CD14-positive monocyte (primary cell): ENCODE measurements around the gene ADAMTS7. TPM values are rescaled to one million over a fixed set of nuclear protein-coding genes. Genes with fewer than 3 reads are reported as not detected.

Experiments
- DNase-seq, 3 donors: peaks; one replicate each; pipeline ENCODE4 v3.0.0-alpha.2; 2011 to 2022
- H2AFZ ChIP-seq: 2 replicates; pipeline ENCODE4 v1.6.0; 2012; ENCODE audit warnings: mild to moderate bottlenecking, low read depth, low read length, inconsistent platforms; ENCODE audit not compliant: insufficient read depth, poor library complexity, severe bottlenecking
- H3K27ac ChIP-seq, 2 donors: 1 replicate in 1 of 2; 2 replicates in 1 of 2; pipeline ENCODE4 v1.5.1; 2012 to 2013; ENCODE audit warnings: low read length in 2 of 2, control low read depth in 1 of 2, inconsistent platforms in 1 of 2, low read depth in 1 of 2, mild to moderate bottlenecking in 1 of 2
- H3K27me3 ChIP-seq, 2 donors: one replicate each; pipeline versions ENCODE4 v1.6.0 to v1.6.1; 2011 to 2013; ENCODE audit warnings: low read length in 2 of 2; ENCODE audit not compliant: control insufficient read depth in 2 of 2, insufficient read depth in 2 of 2
- H3K36me3 ChIP-seq, 2 donors: replicated peaks in 1 of 2; 1 replicate in 1 of 2; 2 replicates in 1 of 2; pipeline versions ENCODE4 v1.5.1 to v1.6.1; 2012 to 2013; ENCODE audit warnings: low read length in 2 of 2, control low read depth in 1 of 2, inconsistent platforms in 1 of 2, mild to moderate bottlenecking in 1 of 2; ENCODE audit not compliant: insufficient read depth in 2 of 2, control insufficient read depth in 1 of 2
- H3K4me1 ChIP-seq, 2 donors: 1 replicate in 1 of 2; 2 replicates in 1 of 2; pipeline versions ENCODE4 v1.5.1 to v1.6.1; 2012 to 2013; ENCODE audit warnings: low read length in 2 of 2, control low read depth in 1 of 2, inconsistent platforms in 1 of 2, mild to moderate bottlenecking in 1 of 2, moderate library complexity in 1 of 2; ENCODE audit not compliant: insufficient read depth in 2 of 2, control insufficient read depth in 1 of 2
- H3K4me2 ChIP-seq: replicated peaks from 2 replicates; pipeline ENCODE3; 2012; ENCODE audit warnings: low read length, moderate library complexity, mild to moderate bottlenecking; ENCODE audit not compliant: poor library complexity, severe bottlenecking; ENCODE audit errors: extremely low read depth
- H3K4me3 ChIP-seq, 3 experiments: fragments of 200-600 bp in 1 of 3; sonication (generic) in 1 of 3; replicated peaks in 1 of 3; 1 replicate in 2 of 3; 2 replicates in 1 of 3; pipeline ENCODE4 v1.5.1; 2011 to 2013; ENCODE audit warnings: low read length in 3 of 3, mild to moderate bottlenecking in 3 of 3, control low read depth in 2 of 3, low read depth in 2 of 3, inconsistent platforms in 1 of 3, moderate library complexity in 1 of 3
- H3K79me2 ChIP-seq: 2 replicates; pipeline ENCODE4 v1.6.0; 2012; ENCODE audit warnings: mild to moderate bottlenecking, control low read depth, inconsistent platforms, low read length, moderate library complexity; ENCODE audit not compliant: insufficient read depth
- H3K9ac ChIP-seq: 2 replicates; pipeline ENCODE4 v1.6.0; 2017; ENCODE audit warnings: low read length, mild to moderate bottlenecking; ENCODE audit not compliant: insufficient read depth, poor library complexity, severe bottlenecking
- H3K9me3 ChIP-seq, 2 donors: replicated peaks in 1 of 2; 1 replicate in 1 of 2; 2 replicates in 1 of 2; pipeline versions ENCODE4 v1.5.1 to v1.6.1; 2012 to 2013; ENCODE audit warnings: low read length in 2 of 2, control low read depth in 1 of 2; ENCODE audit not compliant: control insufficient read depth in 1 of 2, insufficient read depth in 1 of 2
- H4K20me1 ChIP-seq: 2 replicates; pipeline ENCODE4 v1.6.0; 2012; ENCODE audit warnings: mild to moderate bottlenecking, low read length, control low read depth, moderate library complexity; ENCODE audit not compliant: insufficient read depth
- H3K27ac Mint-ChIP-seq, 7 donors: one replicate each; pipeline ENCODE4 v1.8.0; 2020; ENCODE audit warnings: mild to moderate bottlenecking in 7 of 7, mixed read lengths in 7 of 7, moderate library complexity in 6 of 7, inconsistent platforms in 2 of 7
- H3K27me3 Mint-ChIP-seq, 3 donors: one replicate each; pipeline ENCODE4 v1.8.0; 2021 to 2022; ENCODE audit warnings: low read depth in 3 of 3, mild to moderate bottlenecking in 3 of 3, mixed read lengths in 3 of 3, moderate library complexity in 3 of 3, inconsistent platforms in 1 of 3
- H3K36me3 Mint-ChIP-seq, 2 donors: one replicate each; pipeline ENCODE4 v1.8.0; 2020; ENCODE audit warnings: mixed read lengths in 2 of 2, inconsistent platforms in 1 of 2, mild to moderate bottlenecking in 1 of 2
- H3K4me1 Mint-ChIP-seq: one replicate; pipeline ENCODE4 v1.8.0; 2020; ENCODE audit warnings: mild to moderate bottlenecking, mixed read lengths
- H3K4me3 Mint-ChIP-seq, 2 donors: one replicate each; pipeline ENCODE4 v1.8.0; 2020; ENCODE audit warnings: mild to moderate bottlenecking in 2 of 2, mixed read lengths in 2 of 2, moderate library complexity in 1 of 2
- H3K9me3 Mint-ChIP-seq, 7 donors: one replicate each; pipeline ENCODE4 v1.8.0; 2020 to 2022; ENCODE audit warnings: mixed read lengths in 7 of 7, mild to moderate bottlenecking in 6 of 7, moderate library complexity in 6 of 7, inconsistent platforms in 2 of 7
- WGBS: methylation state at CpG from one replicate; pipeline ENCODE4 v1.1.5; 2013; ENCODE audit warnings: missing lambda C conversion rate; ENCODE audit not compliant: insufficient coverage; 5-methylcytosine and 5-hydroxymethylcytosine counted together
- intact Hi-C, 2 donors: fragments of 100-400 bp; cut with micrococcal nuclease; formaldehyde crosslinking; loops; one replicate each; pipeline versions ENCODE4 v1.15.0 to v1.15.1; 2023
- polyA plus RNA-seq, 3 donors: library from polyadenylated mRNA; depleted of rRNA in 1 of 3; unstranded in 2 of 3; stranded (reverse) in 1 of 3; fragments of 300-500 nt in 2 of 3; fragments of >200 nt in 1 of 3; fragmentation: Illumina TruSeq in 2 of 3; gene quantifications; 1 replicate in 2 of 3; 2 replicates in 1 of 3; pipeline ENCODE4 v1.2.3, GENCODE V29; 2012 to 2021
- TF ChIP-seq, protein P1 (sequence below): fragments of 200-600 bp; IDR thresholded peaks from one replicate; pipeline ENCODE4 v1.8.0; 2022; ENCODE audit warnings: antibody characterized with exemption, mild to moderate bottlenecking

Gene ADAMTS7
- polyA plus RNA-seq, 3 donors: not detected

DNA sequence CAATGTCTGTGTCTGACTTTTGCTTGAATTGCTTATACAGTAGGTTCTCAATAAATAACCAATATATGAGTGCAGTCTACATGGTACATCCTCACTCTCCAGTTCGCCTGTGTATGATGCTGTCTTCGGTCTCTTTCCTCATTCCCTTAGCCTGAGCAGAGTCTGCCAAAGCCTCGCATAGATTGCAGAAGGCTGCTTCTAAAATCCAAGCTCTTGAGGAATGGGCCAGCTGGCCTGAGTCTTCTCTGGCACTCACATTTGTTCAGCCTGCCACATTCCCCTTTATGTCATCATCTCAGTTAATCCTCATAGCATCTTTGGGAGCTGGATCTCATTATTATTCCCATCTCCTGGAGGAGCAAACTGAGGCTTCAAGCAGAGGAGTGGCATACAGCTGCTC is 27.2 kb upstream of the ADAMTS7 start:
- Mint-ChIP-seq H3K36me3 (no peaks in the 10 kb centered on the region), H3K27ac (no peak overlapping the region), H3K4me3 (no peak overlapping the region), H3K4me1 (no peaks in the 10 kb centered on the region), H3K27me3 (peaks cover 0 to 9% (median 6%) of the 10 kb centered on the region in 3 donors), H3K9me3 (peaks cover 0 to 2% (median 0%) of the 10 kb centered on the region in 7 donors)
- H3K79me2 ChIP-seq: no peaks in the 10 kb centered on the region
- H3K27ac ChIP-seq: no peak overlapping the region
- no peaks in the 10 kb centered on the region for H3K36me3 ChIP-seq
- H3K4me3 ChIP-seq: no peak overlapping the region
- no peaks in the 10 kb centered on the region for H3K9me3 ChIP-seq
- intact Hi-C loops: no loop called here
- H3K4me2 ChIP-seq: no peak overlapping the region
- 100% methylated on average over 3 of the region's 3 CpGs for WGBS
- no peaks in the 10 kb centered on the region for H3K27me3 ChIP-seq
- no peaks in the 10 kb centered on the region for H4K20me1 ChIP-seq
- no peak overlapping the region for H2AFZ ChIP-seq
- H3K9ac ChIP-seq: no peak overlapping the region
- no peak for DNase-seq
- TF ChIP-seq, protein P1, sequence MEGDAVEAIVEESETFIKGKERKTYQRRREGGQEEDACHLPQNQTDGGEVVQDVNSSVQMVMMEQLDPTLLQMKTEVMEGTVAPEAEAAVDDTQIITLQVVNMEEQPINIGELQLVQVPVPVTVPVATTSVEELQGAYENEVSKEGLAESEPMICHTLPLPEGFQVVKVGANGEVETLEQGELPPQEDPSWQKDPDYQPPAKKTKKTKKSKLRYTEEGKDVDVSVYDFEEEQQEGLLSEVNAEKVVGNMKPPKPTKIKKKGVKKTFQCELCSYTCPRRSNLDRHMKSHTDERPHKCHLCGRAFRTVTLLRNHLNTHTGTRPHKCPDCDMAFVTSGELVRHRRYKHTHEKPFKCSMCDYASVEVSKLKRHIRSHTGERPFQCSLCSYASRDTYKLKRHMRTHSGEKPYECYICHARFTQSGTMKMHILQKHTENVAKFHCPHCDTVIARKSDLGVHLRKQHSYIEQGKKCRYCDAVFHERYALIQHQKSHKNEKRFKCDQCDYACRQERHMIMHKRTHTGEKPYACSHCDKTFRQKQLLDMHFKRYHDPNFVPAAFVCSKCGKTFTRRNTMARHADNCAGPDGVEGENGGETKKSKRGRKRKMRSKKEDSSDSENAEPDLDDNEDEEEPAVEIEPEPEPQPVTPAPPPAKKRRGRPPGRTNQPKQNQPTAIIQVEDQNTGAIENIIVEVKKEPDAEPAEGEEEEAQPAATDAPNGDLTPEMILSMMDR: no peak
- H3K4me1 ChIP-seq: no peaks in the 10 kb centered on the region

GRCh38 chr15:78837543-78837942 is 26.3 kb upstream of the ADAMTS7 start:
- Mint-ChIP-seq H3K36me3 (no peaks in the 10 kb centered on the region), H3K27me3 (peaks cover 4 to 15% (median 6%) of the 10 kb centered on the region in 3 donors), H3K9me3 (peaks cover 0 to 2% (median 0%) of the 10 kb centered on the region in 7 donors), H3K4me3 (no peak overlapping the region), H3K4me1 (no peaks in the 10 kb centered on the region), H3K27ac (no peak overlapping the region)
- no peak overlapping the region for H2AFZ ChIP-seq
- H3K27ac ChIP-seq: no peak overlapping the region
- H4K20me1 ChIP-seq: no peaks in the 10 kb centered on the region
- H3K36me3 ChIP-seq: no peaks in the 10 kb centered on the region
- 91% methylated on average over 5 of the region's 8 CpGs for WGBS
- intact Hi-C loops: no loop called here
- no peak for DNase-seq
- no peaks in the 10 kb centered on the region for H3K27me3 ChIP-seq
- TF ChIP-seq, protein P1: no peak
- H3K79me2 ChIP-seq: no peaks in the 10 kb centered on the region
- no peaks in the 10 kb centered on the region for H3K9me3 ChIP-seq
- H3K9ac ChIP-seq: no peak overlapping the region
- H3K4me1 ChIP-seq: no peaks in the 10 kb centered on the region
- H3K4me2 ChIP-seq: no peak overlapping the region
- no peak overlapping the region for H3K4me3 ChIP-seq
